Cardiac fibroblast (primary cell): Measurements from ENCODE around the gene UBE4B.

Experiments
- DNase-seq, 2 donors: peaks; one replicate each; pipeline versions ENCODE4 v3.0.0 to v3.0.0-alpha.2; 2010; ENCODE audit warnings: low read depth in 2 of 2
- H3K4me3 ChIP-seq, 2 donors: replicated peaks in 1 of 2; 1 replicate in 1 of 2; 2 replicates in 1 of 2; pipeline ENCODE4 v1.5.1; 2011; ENCODE audit warnings: low read depth in 2 of 2, low read length in 2 of 2, mild to moderate bottlenecking in 2 of 2, moderate library complexity in 1 of 2
- CTCF ChIP-seq: IDR thresholded peaks from one replicate; pipeline ENCODE4 v1.5.1; 2011; ENCODE audit warnings: low read depth, mild to moderate bottlenecking, low read length, inconsistent platforms

Gene UBE4B

GRCh38 chr1:10114746-10115145 is 82.0 kb downstream of the UBE4B start:
- no peak for TF ChIP-seq CTCF
- H3K4me3 ChIP-seq = no peak overlapping the region
- no peak for DNase-seq

GRCh38 chr1:10117132-10117531 is 84.4 kb downstream of the UBE4B start:
- no peak for TF ChIP-seq CTCF
- no peak overlapping the region for H3K4me3 ChIP-seq
- no peak for DNase-seq

GRCh38 chr1:10117865-10118264 is 85.1 kb downstream of the UBE4B start:
- H3K4me3 ChIP-seq = no peak overlapping the region
- no peak for DNase-seq
- no peak for TF ChIP-seq CTCF

- no peak overlapping the region for H3K4me3 ChIP-seq
- no peak for TF ChIP-seq CTCF
- no peak for DNase-seq
Observed at GRCh38 chr1:10121688-10122087, 88.9 kb downstream of the UBE4B start.

- no peak overlapping the region for H3K4me3 ChIP-seq
- peak in 1 of 2 donors; percentile 52 for DNase-seq
- no peak for TF ChIP-seq CTCF
Observed at GRCh38 chr1:10122926-10123325, 90.2 kb downstream of the UBE4B start.

- no peak overlapping the region for H3K4me3 ChIP-seq
- no peak for DNase-seq
- no peak for TF ChIP-seq CTCF
Observed at GRCh38 chr1:10128101-10128765, 95.5 kb downstream of the UBE4B start.

GRCh38 chr1:10132316-10132715 is 99.6 kb downstream of the UBE4B start:
- DNase-seq = no peak
- TF ChIP-seq CTCF = no peak
- no peak overlapping the region for H3K4me3 ChIP-seq
